Lung (tissue), 12 donors: ENCODE data around the gene BIN1. TPM values are rescaled to one million over a fixed set of nuclear protein-coding genes. Genes with fewer than 3 reads are reported as not detected.

Experiments used
- ATAC-seq: fragments of 200-7000 bp; cut with Tn5 transposase; one replicate; pipeline ENCODE4 v1.9.1; 2020; ENCODE audit warnings: moderate number of reproducible peaks; ENCODE audit not compliant: insufficient read depth, low FRiP score
- DNase-seq, 3 donors: peaks; one replicate each; pipeline ENCODE4 v3.0.0-alpha.2; 2013 to 2017
- H3K27ac ChIP-seq, 2 donors: one replicate each; pipeline ENCODE4 v1.5.1; 2013; ENCODE audit warnings: mild to moderate bottlenecking in 2 of 2, moderate library complexity in 2 of 2, control low read depth in 1 of 2, inconsistent platforms in 1 of 2, low read depth in 1 of 2, low read length in 1 of 2
- H3K27me3 ChIP-seq, 3 donors: one replicate each; pipeline ENCODE4 v1.5.1; 2013; ENCODE audit warnings: low read length in 2 of 3; ENCODE audit not compliant: control insufficient read depth in 3 of 3, insufficient read depth in 3 of 3
- H3K36me3 ChIP-seq, 4 donors: one replicate each; pipeline ENCODE4 v1.5.1; 2013; ENCODE audit warnings: low read length in 4 of 4, mild to moderate bottlenecking in 1 of 4, moderate library complexity in 1 of 4; ENCODE audit not compliant: control insufficient read depth in 4 of 4, insufficient read depth in 4 of 4
- H3K4me1 ChIP-seq, 5 donors: one replicate each; pipeline ENCODE4 v1.5.1; 2013; ENCODE audit warnings: low read length in 5 of 5, mild to moderate bottlenecking in 2 of 5, moderate library complexity in 1 of 5; ENCODE audit not compliant: control insufficient read depth in 5 of 5, insufficient read depth in 5 of 5
- H3K4me3 ChIP-seq: one replicate; pipeline ENCODE4 v1.5.1; 2013; ENCODE audit warnings: mild to moderate bottlenecking, control low read depth, moderate library complexity
- H3K9ac ChIP-seq, 2 donors: one replicate each; pipeline ENCODE4 v1.5.1; 2013; ENCODE audit warnings: low read length in 2 of 2, control low read depth in 1 of 2; ENCODE audit not compliant: insufficient read depth in 1 of 2
- H3K9me3 ChIP-seq, 4 donors: one replicate each; pipeline ENCODE4 v1.5.1; 2013; ENCODE audit warnings: low read length in 3 of 4, mild to moderate bottlenecking in 1 of 4, moderate library complexity in 1 of 4; ENCODE audit not compliant: control insufficient read depth in 4 of 4, insufficient read depth in 3 of 4
- WGBS, 2 donors: extraction: QIAGEN DNeasy Blood & Tissue Kit; methylation state at CpG; one replicate each; pipeline ENCODE4 v1.1.7; 2013; 5-methylcytosine and 5-hydroxymethylcytosine counted together
- polyA plus RNA-seq, 2 donors: library from polyadenylated mRNA; stranded (reverse); fragments of 200-250 nt; gene quantifications; one replicate each; pipeline ENCODE4 v1.2.1, GENCODE V29; 2013
- total RNA-seq, 2 donors: library from RNA; depleted of rRNA in 1 of 2; stranded (reverse); fragments of >200 nt in 1 of 2; gene quantifications; one replicate each; pipeline ENCODE4 v1.2.1, GENCODE V29; 2014 to 2021
- TF ChIP-seq, protein P1 (sequence below): IDR thresholded peaks from 2 replicates; pipeline ENCODE4 v1.5.1; 2012; ENCODE audit warnings: mild to moderate bottlenecking; ENCODE audit errors: control extremely low read depth, extremely low read depth
- donor health status: control.
- donor health status: control.
- donor health status: Bipolar disorder and iron deficiency.
- donor health status: healthy.
- donor health status: DM: yes; HTN: yes; CAD: no.

BIN1 gene
- total and polyA plus RNA-seq, 4 donors, result 28.8 to 41.7 (median 36.2) TPM

DNA sequence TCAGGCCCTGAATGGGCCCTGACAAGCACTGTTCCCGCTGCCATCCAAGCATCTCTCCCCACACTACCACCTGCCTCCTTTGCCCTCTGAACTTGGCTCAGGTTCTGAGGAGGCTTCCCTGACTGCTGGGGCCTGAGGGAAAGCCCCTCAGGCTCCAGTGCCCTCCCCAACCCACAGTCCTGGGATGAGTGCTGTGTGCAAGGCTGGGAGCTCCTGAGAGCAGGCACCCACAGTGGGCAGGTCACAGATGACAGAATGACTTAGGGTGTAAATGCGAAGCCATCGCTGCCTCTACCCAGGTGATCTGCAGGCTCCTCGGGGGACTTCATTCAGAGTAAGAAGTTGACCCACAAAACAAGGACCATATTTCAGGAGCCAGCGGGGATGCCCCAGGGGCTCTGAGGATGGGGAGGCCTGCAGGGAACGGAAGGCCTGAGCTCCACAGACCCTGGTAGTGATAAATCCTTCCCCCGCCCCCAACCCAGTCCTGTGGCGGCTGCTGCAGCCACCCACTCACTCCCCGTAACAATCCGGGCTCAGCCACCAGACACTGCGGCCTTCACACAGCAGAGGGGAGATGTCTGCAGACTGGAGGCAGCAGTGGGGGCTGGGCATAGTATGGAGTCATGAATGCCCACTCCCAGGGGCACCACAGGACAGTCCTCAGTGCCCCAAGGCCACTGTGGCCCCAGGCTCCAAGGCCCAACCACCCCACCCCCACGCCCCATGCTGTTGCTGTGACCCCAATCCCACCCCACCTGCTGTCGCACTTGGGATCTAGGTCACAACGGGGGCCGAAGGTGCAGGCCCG, 8.9 kb downstream of the BIN1 start:
- TF ChIP-seq, protein P1, sequence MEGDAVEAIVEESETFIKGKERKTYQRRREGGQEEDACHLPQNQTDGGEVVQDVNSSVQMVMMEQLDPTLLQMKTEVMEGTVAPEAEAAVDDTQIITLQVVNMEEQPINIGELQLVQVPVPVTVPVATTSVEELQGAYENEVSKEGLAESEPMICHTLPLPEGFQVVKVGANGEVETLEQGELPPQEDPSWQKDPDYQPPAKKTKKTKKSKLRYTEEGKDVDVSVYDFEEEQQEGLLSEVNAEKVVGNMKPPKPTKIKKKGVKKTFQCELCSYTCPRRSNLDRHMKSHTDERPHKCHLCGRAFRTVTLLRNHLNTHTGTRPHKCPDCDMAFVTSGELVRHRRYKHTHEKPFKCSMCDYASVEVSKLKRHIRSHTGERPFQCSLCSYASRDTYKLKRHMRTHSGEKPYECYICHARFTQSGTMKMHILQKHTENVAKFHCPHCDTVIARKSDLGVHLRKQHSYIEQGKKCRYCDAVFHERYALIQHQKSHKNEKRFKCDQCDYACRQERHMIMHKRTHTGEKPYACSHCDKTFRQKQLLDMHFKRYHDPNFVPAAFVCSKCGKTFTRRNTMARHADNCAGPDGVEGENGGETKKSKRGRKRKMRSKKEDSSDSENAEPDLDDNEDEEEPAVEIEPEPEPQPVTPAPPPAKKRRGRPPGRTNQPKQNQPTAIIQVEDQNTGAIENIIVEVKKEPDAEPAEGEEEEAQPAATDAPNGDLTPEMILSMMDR, result no peak
- 91 to 95% methylated on average over 16 of the region's 16 CpGs for WGBS, 2 donors
- no peaks in the 10 kb centered on the region for H3K27me3 ChIP-seq
- no peak overlapping the region for H3K9ac ChIP-seq
- peaks cover 0 to 3% (median 0%) of the 10 kb centered on the region in 4 donors for H3K36me3 ChIP-seq
- peaks cover 0 to 50% (median 28%) of the 10 kb centered on the region in 5 donors for H3K4me1 ChIP-seq
- no peaks in the 10 kb centered on the region for H3K9me3 ChIP-seq
- DNase-seq (no peak), ATAC-seq (no peak)
- no peak overlapping the region for H3K4me3 ChIP-seq
- H3K27ac ChIP-seq, result no peak overlapping the region

DNA sequence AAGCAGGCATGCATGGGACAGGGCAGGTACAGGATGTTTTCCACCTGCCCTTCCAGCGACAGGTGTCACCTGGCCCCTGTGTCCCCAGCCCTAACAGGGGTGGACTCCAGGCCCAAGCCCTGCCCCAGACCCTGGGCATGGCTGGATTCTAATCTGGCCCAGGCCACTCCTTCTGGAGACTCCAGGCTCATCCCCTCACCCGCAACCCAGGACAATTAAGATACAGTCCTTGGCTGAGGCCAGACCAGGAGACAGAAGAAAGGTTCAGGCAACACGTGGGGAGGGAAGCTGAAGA, 9.5 kb downstream of the BIN1 start:
- Histone ChIP-seq H3K4me1 (peaks cover 0 to 46% (median 25%) of the 10 kb centered on the region in 5 donors), H3K36me3 (peaks cover 0 to 3% (median 0%) of the 10 kb centered on the region in 4 donors), H3K9ac (no peak overlapping the region), H3K27ac (no peak overlapping the region), H3K27me3 (no peaks in the 10 kb centered on the region), H3K4me3 (no peak overlapping the region), H3K9me3 (no peaks in the 10 kb centered on the region)
- WGBS, 2 donors, result 80 to 93% methylated on average over 3 of the region's 3 CpGs
- DNase-seq (no peak), ATAC-seq (no peak)
- TF ChIP-seq, protein P1, result no peak

DNA sequence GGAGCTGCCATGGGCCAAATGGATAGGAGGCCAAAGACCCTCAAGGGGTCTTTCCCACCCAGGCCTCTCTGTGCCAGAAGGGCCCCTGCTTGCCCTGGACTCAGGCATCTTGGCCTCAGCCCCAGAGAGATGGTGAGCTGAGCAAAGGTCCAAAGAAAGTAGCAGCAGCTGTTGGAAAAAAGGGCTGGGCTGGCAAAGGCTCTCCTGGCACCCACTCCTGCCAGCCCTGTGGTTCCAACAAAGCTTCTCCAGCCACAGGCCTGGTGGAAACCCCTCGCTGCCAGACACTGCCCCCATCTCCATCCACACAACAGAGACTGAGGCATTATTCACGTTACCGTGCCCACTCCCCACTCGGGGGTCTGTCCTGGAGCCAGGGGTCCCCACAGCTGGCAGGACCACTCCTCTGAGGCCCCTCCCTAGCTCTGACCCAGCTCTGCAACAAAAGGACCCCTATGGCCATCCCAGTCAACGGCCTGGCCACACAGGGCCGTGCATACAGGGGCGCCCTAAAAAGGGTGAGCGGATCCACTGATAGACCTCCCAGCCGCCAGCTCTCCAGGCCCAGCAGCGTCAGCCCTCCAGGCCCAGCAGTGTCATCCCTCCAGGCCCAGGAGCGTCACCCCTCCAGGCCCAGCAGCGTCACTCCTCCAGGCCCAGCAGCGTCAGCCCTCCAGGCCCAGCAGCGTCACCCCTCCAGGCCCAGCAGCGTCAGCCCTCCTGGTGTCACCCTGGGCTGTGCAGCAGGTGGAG, 10.1 kb downstream of the BIN1 start:
- H3K9ac ChIP-seq, result no peak overlapping the region
- TF ChIP-seq, protein P1, result no peak

More for the DNA sequence above, 10.1 kb downstream of the BIN1 start:
- WGBS, 2 donors, result 89 to 91% methylated on average over 15 of the region's 15 CpGs
- Histone ChIP-seq H3K4me1 (peaks cover 0 to 42% (median 24%) of the 10 kb centered on the region in 5 donors), H3K9me3 (no peaks in the 10 kb centered on the region), H3K4me3 (no peak overlapping the region), H3K27me3 (no peaks in the 10 kb centered on the region), H3K27ac (no peak overlapping the region), H3K36me3 (no peaks in the 10 kb centered on the region)
- ATAC-seq (no peak), DNase-seq (no peak)
